Activated CD8-positive, alpha-beta T cell treated with anti-CD3 and anti-CD28 coated beads for 36 hours (primary cell): Measurements from ENCODE around the gene NCAPG. TPM values are rescaled to one million over a fixed set of nuclear protein-coding genes. Genes with fewer than 3 reads are reported as not detected.
A peak's percentile ranks its signal among the peaks of the same experiment; 100 is the strongest.

ENCODE experiments used
- ATAC-seq: fragments of 200-7000 bp; cut with Tn5 transposase; one replicate; pipeline ENCODE4 v1.10.0; 2021; ENCODE audit warnings: mild to moderate bottlenecking, moderate library complexity
- CTCF ChIA-PET: fragments of 350-600 bp; sonication (Branson Sonifier 250); formaldehyde crosslinking; loops from one replicate; lab custom pipeline; 2021; ENCODE audit warnings: antibody characterized with exemption; lab: Charles Lee
- POLR2A ChIA-PET: fragments of 350-600 bp; sonication (Branson Sonifier 250); formaldehyde crosslinking; loops from one replicate; lab custom pipeline; 2021; ENCODE audit warnings: antibody characterized with exemption; lab: Charles Lee
- DNase-seq: peaks from one replicate; pipeline ENCODE4 v3.0.0-alpha.2; 2020
- H3K27ac Mint-ChIP-seq: one replicate; pipeline ENCODE4 v1.8.0; 2021; ENCODE audit warnings: mild to moderate bottlenecking, mixed read lengths
- H3K27me3 Mint-ChIP-seq: one replicate; pipeline ENCODE4 v1.8.0; 2021; ENCODE audit warnings: mixed read lengths
- H3K36me3 Mint-ChIP-seq: one replicate; pipeline ENCODE4 v1.8.0; 2021; ENCODE audit warnings: low read depth, mixed read lengths
- H3K4me1 Mint-ChIP-seq: one replicate; pipeline ENCODE4 v1.8.0; 2021; ENCODE audit warnings: low read depth, mixed read lengths
- H3K4me3 Mint-ChIP-seq: one replicate; pipeline ENCODE4 v1.8.0; 2021; ENCODE audit warnings: mild to moderate bottlenecking, moderate library complexity, mixed read lengths
- H3K9me3 Mint-ChIP-seq: one replicate; pipeline ENCODE4 v1.8.0; 2021; ENCODE audit warnings: mixed read lengths
- CTCF ChIP-seq: fragments of 200-600 bp; IDR thresholded peaks from one replicate; pipeline ENCODE4 v1.8.0; 2022; ENCODE audit warnings: antibody characterized with exemption, mild to moderate bottlenecking
- intact Hi-C: fragments of 100-400 bp; cut with micrococcal nuclease; formaldehyde crosslinking; loops from one replicate; pipeline ENCODE4 v1.10.0; 2022
- total RNA-seq, 2 experiments: library from RNA; stranded (reverse); gene quantifications; one replicate each; pipeline ENCODE4 v1.2.3, GENCODE V29; 2021

Gene NCAPG
- total RNA-seq, 2 experiments from 2014 or later = 63.3 to 65.9 TPM

- H3K27ac Mint-ChIP-seq = no peak within 1 kb of the TSS
- peak; percentile 23 for DNase-seq
- ChIA-PET POLR2A (no interaction called here), CTCF (interaction anchor here (1.4 kb wide), 1 partner anchor 233 kb away, joined by 5 read pairs; no protein-coding TSS in a partner anchor)
- H3K27me3 Mint-ChIP-seq = peaks cover 36% of the 10 kb centered on the region
- no peaks in the 10 kb centered on the region for H3K36me3 Mint-ChIP-seq
- TF ChIP-seq CTCF = no peak
- peak within 1 kb of the TSS; percentile 47 for H3K4me3 Mint-ChIP-seq
- intact Hi-C loops = no loop called here
- peak; percentile 27 for ATAC-seq
- H3K9me3 Mint-ChIP-seq = no peaks in the 10 kb centered on the region
- peaks cover 15% of the 10 kb centered on the region for H3K4me1 Mint-ChIP-seq
Observed at GRCh38 chr4:17781300-17782287, 29.2 kb upstream of the NCAPG start, which contains the start of gene FAM184B. Gene FAM184B, minus strand, starts transcription at chr4:17781621. Its CDS starts 322 bp downstream, at chr4:17781299.

GRCh38 chr4:17785858-17786257 lies 24.9 kb upstream of the NCAPG start:
- no peaks in the 10 kb centered on the region for H3K9me3 Mint-ChIP-seq
- no peak overlapping the region for H3K27ac Mint-ChIP-seq
- ChIA-PET CTCF (interaction anchor here (2.0 kb wide), 1 partner anchor 237 kb away, joined by 9 read pairs; no protein-coding TSS in a partner anchor), POLR2A (no interaction called here)
- H3K4me3 Mint-ChIP-seq = no peak overlapping the region
- intact Hi-C loops = no loop called here
- H3K36me3 Mint-ChIP-seq = no peaks in the 10 kb centered on the region
- peaks cover 13% of the 10 kb centered on the region for H3K27me3 Mint-ChIP-seq
- ATAC-seq = no peak
- DNase-seq = no peak
- H3K4me1 Mint-ChIP-seq = peaks cover 24% of the 10 kb centered on the region
- TF ChIP-seq CTCF = no peak

DNA sequence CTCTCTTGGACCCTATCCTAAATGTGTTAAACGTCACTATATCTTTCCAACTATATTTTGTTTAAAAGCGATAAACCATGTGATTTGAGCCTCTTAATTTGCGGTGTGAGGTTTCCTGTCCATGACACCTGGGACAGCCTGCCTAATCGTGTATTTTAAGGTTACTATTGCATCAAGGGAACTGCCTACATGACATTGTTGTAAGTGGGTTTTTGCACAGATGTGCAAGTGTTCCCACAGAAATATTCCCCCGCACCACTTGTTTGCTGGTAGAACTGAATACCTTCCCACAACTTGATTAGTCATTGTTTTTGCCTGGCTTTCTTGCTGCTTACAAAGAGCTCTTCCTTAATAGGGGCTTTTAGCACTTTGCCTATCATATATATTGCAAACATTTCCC lies 24.2 kb upstream of the NCAPG start:
- H3K27me3 Mint-ChIP-seq = peaks cover 10% of the 10 kb centered on the region
- intact Hi-C loops = no loop called here
- H3K9me3 Mint-ChIP-seq = no peaks in the 10 kb centered on the region
- H3K4me3 Mint-ChIP-seq = no peak overlapping the region
- peaks cover 3% of the 10 kb centered on the region for H3K36me3 Mint-ChIP-seq
- no peak overlapping the region for H3K27ac Mint-ChIP-seq
- TF ChIP-seq CTCF = no peak
- ATAC-seq (no peak), DNase-seq (peak; percentile 10)
- POLR2A ChIA-PET = interaction anchor here (1.0 kb wide), 1 partner anchor 24 kb away, joined by 3 read pairs; the partner anchor contains the start of genes DCAF16 and NCAPG
- CTCF ChIA-PET = interaction anchor here (2.0 kb wide), 1 partner anchor 237 kb away, joined by 9 read pairs; no protein-coding TSS in a partner anchor
- peaks cover 23% of the 10 kb centered on the region for H3K4me1 Mint-ChIP-seq

DNA sequence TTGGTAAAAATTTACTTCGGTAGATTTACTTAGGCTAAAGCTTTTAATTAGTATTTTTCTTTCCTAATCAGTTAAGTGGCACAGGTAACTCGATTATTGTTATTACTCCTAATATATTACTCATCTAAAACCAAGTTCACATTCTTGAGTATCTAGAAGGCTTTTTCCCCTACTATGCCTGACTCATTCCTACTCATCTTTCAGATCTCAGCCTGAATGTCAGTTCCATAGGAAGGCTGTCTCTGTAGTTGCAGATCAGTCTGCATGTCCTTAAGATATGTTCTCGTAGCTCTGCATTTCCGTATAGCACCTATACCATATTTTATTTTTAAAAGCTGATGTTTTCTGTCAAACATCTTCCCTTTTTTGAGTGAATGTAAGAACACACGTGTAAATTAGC lies 23.5 kb upstream of the NCAPG start:
- Mint-ChIP-seq H3K27ac (no peak overlapping the region), H3K4me1 (peaks cover 16% of the 10 kb centered on the region), H3K4me3 (no peak overlapping the region), H3K9me3 (no peaks in the 10 kb centered on the region), H3K27me3 (peaks cover 3% of the 10 kb centered on the region), H3K36me3 (peaks cover 7% of the 10 kb centered on the region)
- POLR2A ChIA-PET = interaction anchor here (1.0 kb wide), 1 partner anchor 23 kb away, joined by 3 read pairs; the partner anchor contains the start of genes DCAF16 and NCAPG
- DNase-seq (no peak), ATAC-seq (no peak)
- intact Hi-C loops = no loop called here
- TF ChIP-seq CTCF = no peak
- CTCF ChIA-PET = interaction anchor here (2.0 kb wide), 1 partner anchor 238 kb away, joined by 9 read pairs; no protein-coding TSS in a partner anchor
